Forelimb muscle (tissue), 1 donor: ENCODE measurements around the gene TSEN15. TPM values are rescaled to one million over a fixed set of nuclear protein-coding genes. Genes with fewer than 3 reads are reported as not detected.
"Not testable (repeated sequence)": the region's sequence is repeated elsewhere in the genome, so short reads cannot be mapped to it uniquely, and the experiment has no call there.

ENCODE experiments used
- DNase-seq: peaks from one replicate; pipeline ENCODE4 v3.0.0-alpha.2; 2013; ENCODE audit warnings: low read depth
- polyA plus RNA-seq: library from polyadenylated mRNA; unstranded; fragments of 120-200 nt; gene quantifications from one replicate; pipeline ENCODE4 v1.2.1, GENCODE V29; 2013; ENCODE audit not compliant: insufficient read length

The TSEN15 gene
- polyA plus RNA-seq, 1 donor, result 35.3 TPM

DNA sequence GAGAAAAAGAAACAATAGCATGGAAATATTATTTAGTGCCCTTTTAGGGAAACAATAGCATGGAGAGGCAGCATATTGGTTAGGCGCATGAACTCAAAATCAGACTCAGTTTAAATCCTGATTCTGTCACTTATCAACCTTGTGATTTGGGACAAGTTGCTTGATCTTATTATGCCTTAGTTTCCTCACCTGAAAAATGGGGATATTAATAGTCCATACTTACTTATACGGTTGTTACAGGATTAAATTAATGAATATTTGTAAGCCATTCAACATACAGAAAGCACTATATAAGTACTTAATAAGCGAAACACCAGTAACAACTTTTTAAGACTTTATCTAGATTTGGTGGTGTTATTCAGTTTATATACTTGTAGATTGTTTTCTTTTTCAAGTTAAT is 1.2 kb downstream of the TSEN15 start:
- DNase-seq, result no peak

DNA sequence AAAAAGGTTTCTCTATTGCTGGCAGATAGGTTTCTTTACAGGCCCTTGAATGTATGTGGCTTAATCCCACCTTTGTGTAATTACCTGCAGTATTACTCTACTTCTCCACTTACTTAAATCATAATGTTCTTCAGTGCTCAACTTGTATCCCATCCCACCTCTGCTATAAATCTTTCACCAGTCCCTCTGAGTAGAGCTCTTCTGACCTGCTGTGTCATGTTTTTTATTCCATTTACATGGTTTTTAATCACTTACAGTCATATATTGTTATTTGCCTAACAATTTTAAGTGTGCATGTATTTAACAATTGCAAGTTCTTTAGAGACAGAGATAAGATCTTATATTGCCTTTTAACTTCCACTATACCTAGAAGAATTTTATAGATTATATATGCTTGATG is 2.4 kb downstream of the TSEN15 start:
- no peak for DNase-seq

DNA sequence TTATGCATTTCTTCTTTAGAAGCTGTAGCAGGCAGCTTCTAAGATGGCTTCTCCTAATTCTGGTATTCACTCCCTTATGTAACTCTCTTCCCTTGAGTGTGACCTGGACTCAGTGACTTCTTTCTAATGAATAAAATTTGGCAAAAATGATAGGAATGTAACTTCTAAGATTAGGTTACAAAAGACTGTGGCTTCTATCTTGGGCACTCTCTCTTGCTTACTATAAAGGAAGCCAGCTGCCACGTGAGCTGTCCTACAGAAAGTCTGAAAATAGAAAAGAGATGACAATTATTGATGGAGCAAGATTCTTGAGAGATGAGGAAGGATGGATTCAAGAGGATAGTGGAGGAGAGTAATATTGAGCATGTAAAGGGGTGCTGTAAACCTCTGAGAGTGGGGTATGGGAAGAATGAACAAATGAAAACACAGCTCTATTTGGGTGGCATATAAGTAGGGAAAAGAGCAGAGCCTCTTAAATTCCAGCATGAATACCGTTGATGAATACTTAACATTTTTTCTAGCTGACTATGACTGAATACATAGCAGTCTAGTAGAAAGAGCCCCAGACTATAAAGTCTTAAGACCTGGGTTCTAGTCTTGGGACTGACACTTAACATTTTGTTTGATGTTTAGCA is 5.5 kb downstream of the TSEN15 start:
- no peak for DNase-seq

DNA sequence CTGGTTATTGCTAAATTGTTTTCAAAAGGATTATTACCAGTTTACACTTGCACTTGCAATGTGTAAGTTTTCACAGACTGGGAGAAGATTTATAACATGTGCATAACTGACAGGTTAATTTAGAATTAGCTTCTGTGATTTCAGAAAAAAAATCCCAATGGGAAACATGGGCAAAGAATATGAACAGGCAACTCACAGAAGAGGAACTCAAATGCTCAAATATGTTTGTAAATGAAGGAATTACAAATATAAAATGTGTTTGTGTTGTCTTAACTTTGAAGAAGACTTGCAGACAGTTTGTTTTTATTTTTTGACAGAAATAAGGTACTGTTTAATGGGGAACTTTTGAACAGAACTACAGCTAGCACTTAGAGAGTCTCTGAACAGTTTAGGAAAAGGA is 8.4 kb downstream of the TSEN15 start:
- DNase-seq, result no peak

DNA sequence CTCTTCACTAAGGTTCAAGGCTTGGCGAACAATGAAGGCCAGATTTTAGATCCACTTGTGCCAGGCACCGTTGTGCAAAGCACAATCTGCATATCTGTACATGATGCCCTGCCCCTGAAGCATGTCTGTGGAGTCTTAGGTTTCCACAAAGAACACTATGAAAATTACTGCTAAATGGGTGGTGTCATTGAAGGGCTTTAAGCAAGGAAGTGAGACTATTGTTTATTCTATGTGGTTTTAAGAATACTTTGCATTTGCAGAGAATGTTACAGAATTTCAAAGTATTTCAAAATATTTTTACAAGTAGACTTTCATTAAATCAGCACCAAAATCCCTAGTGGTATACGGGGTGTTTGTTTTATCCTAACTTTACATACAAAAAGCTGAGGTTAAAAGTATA is 8.8 kb downstream of the TSEN15 start:
- DNase-seq, result no peak

DNA sequence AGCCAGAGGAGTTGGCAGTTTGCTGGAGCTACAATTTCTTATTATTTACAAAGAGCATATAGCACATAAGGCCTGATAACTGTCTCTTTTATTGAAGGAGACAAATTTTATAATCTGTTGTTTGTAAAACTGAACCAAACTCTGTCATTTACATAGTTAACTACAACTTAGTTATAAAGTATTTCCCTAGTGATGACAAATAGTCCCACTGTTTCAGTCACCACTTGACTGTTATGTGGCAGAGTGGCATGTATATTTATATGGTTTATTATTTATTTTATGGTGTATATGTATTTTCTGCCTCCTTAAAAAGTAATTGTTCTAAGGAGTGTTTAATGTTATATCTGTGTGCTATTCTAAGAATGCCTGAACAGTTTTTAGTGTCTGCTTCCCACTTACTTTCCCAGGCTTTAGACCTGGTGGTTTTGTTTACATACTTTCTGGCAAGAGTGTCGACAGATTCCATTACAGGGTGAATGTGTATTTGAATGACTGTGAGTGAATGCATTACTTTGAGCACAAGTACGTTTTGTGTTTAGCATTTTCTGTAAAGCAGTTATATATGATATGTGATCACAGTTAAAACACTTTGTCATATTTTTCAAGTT is 10.0 kb downstream of the TSEN15 start:
- no peak for DNase-seq

DNA sequence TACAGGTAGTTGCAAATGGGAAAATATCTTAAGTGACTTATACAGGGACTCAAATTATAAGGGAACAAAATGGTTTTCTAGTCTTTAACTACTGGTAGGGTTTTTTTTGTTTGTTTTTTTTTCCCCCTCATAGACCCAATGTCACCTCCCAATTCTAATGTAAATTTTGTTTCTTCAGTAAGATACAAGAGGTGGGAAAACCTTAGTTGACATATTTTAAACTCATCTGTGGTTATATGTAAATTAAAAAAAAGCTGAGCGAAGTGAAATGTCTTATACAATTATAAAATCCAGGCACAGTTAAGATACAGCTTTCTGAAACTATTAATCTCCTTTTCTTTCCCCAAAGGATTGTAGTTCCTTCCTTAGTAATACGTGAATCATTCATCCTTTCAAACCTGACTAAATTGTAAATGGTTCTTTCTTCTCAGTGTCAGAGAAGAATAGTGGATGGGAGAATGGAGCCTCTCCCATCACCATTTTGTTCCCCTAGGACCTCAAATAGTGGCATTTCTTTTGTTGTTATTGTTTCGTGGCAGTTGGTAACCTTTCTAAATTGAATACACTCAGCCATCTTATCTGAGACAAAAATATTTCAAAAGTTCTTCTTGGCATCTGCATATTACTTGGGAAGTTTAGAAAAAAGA is 11.2 kb downstream of the TSEN15 start:
- DNase-seq, result no peak

DNA sequence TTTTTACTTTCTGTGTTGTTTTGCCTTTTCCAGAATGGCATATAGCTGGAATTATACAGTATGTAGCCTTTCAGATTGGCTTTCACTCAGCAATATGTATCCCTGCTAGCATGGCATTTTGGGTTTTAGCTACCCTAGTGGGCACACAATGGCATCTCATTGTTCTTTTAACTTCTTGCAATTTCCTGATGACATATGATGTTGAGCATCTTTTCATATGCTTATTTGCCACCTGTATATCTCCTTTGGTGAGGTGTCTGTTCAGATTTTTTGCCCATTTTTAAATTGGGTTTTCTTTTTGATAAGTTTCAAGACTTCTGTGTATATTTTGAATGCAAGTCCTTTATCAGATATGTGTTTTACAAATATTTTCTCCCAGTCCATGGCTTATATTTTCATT is 14.0 kb downstream of the TSEN15 start:
- DNase-seq, result no peak

DNA sequence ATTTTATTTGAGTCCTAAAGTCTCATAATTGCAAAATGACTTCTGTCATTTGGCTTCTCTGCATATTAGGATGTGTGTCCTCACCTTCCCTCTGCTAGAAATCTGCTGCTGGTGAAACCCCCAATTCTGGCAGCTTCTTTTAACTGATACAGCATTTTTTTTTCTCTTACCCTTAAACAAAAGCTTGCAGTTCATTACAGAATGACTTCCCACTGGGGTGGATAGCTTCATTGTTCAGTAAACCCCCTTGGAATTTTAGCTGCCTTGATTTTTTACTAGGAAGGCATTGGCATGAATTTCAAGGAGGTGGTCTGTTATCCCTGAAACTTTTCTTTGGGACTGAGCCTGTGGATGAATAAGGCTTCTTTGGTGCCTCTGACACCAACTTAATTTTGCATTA is 16.8 kb downstream of the TSEN15 start:
- DNase-seq, result no peak

DNA sequence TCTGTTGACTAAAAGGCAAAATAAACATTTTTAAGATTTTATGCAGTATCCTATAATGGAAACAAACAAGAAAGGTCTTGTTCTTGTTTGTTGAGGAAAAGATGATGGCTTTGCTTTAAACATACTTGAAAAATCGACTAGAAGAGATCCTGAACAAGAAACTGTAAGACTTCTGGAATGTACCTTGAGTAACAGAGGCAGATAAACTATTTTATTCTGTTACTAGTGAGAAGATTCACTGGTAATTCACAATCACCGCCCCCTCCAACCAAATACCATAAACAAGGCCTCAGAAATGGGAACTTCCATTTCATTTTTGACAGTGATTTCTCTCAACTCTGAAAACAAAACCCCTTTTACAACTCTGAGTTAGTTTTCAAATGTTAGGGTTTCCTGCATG is 18.1 kb downstream of the TSEN15 start:
- DNase-seq, result no peak

DNA sequence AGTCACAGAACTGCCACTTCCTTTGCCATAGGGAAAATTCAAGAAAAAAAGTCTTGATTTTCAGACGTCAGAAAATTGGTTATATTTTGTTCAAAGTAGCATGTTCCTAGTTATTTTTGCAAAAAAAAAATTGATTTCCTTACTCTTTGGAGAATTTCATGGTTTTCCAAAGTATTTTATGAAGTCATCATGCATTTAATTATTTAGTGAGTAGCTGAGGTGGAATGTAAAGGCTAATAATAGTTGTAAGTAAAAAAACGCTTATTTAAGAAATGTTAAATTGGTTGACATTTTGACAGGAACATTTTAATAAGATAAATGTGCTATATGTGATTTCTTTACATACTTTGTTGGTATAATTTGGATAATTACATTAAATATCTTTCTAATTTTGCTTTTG is 20.8 kb downstream of the TSEN15 start:
- DNase-seq, result no peak

DNA sequence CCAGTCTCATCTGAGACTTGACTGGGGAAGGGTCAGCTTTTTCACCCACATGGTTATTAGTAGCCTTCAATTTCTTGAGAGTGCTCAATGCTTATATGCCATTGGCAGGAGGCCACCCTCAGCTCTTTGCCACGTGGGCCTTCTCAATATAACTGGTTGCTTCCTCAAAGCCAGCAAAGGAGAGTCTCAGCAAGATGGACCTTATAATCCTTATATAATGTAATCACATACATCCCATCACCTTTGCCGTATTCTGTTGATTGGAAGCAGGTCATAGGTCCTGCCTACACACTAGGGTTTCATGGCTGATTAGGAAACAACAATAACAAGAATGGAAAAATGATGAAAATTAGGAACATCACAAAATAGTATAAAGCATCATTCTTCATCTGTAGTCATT is 22.9 kb downstream of the TSEN15 start:
- no peak for DNase-seq

DNA sequence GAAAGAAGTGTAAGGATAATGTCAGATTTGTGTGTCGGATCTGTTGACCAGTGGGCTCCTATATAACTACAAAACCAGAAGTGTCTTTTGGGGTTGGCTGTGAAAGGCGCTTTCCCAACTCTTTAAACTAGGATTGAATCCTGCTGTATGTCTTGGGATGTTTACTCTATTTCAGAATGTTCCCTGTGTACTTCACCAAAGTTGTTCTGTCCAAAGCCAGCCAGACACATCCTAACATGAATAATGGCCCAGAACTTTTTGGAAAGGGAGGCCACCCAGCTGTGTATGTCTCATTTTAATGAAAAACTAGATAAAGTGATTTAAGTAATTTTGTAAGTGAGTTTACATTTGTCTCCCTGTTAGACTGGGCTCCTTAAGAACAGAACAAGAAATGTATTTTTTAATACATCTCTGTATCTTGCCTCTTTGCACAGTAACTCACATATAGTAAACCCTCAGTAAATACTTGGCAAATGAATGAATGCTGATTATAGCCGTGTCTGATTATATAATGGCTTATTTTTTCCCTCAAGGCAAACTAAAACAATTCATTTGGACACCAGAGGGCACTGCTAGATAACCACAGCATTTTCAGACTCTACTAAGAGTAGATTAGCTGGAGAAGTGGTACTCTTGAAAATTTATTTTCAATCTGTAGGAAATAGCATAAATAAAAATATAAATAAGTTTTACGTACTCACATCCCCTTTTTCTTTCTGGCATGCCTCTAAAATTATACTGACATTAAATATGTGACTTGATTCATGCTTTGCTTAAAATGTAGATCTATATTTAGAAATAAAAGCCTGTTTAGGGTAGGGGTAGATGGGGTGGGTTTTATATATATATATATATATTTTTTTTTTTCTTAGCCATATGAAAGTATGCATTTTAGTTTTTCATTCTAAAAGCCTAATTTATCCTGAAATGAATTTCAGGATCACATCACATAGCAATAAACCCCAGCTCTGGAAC is 23.8 kb downstream of the TSEN15 start:
- DNase-seq, result peak; percentile 68

DNA sequence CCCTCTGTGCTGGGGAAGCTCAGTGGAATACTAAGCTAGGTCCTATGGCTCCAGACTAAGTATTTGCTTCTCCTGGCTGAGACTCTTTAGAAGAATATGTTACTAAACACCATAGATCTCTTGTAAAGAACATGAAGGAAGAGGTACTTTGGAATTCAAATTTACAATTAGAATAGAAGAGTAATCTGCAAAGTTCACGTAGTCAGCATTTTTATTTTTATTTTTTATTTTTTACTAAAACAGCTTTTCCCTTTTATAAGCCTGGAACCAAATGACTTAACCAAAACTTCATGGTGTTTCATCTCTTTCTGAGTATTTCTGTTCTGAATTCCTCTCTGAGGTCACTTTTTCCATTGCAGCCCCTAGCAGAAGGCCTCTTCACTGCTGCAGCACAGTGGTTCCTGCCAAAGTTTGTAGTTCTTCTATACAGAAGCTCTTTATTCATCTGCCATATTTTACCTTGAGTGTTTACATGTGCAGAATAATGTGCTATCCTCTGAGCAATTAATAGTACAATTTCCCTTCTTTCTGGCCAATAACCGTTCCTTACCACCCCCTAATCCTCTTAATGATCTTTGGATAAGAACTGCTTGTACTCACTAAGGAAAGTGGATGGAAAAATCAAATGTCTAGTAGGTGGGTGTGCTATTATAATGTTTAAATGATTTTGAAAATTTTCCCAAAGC is 27.2 kb downstream of the TSEN15 start:
- peak; percentile 88 for DNase-seq

DNA sequence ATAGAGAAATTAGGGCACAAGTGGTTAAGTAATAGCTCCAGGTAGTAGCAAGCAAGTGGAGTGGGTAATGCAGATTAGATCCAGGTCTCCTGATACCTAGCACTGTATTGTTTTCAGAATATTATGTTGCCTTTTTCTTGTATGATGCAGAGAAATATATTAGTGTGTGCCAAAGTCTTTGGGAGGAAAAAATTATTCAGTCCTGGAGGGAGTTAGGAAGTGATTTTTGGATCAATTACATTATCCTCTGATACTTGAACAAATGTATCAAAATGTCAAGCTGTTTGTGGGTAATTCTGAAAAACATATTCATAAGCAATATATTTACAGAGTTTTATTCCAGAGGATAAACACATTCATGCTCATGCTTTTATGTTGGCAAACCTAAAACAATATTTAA is 28.8 kb downstream of the TSEN15 start:
- no peak for DNase-seq

DNA sequence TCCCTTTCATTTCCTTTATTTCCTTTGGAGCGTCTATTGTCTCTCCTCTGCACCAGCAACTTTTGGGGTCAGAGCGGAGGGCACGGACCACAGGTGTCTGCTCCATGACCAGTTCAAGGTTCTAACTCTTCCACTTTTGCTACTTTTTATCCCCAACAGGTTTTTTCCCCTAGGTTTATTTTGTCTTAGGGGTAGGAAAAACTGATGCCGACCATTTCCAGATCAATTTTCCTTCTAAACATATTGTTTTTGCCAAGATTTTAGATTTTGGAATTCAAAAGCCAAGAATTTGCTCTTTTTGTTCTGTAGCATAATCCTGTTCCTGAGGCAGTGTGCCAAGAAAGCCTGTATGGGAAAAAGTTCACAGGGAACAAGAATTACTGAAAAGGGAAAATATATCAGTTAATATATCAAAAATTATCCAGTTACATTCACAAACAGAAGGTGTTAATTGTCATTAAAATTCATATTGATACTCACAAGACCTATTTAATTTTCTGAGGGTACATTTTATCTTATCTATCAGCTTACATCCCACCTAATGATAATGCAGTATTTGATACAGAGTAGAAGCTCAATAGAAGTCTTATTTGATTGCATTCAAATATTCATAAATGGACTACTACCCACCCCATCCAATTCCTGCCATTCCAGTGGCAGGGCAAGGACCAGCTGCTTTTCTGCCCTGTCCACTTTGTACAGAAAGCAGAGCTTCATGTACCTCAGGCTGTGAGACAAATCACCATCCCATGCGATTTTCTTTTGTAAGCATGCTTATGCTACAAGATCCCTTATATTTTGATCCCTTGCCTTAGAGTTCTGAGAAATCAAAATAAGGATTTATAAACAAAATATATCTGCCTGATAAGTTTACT is 31.2 kb downstream of the TSEN15 start:
- DNase-seq, result no peak

DNA sequence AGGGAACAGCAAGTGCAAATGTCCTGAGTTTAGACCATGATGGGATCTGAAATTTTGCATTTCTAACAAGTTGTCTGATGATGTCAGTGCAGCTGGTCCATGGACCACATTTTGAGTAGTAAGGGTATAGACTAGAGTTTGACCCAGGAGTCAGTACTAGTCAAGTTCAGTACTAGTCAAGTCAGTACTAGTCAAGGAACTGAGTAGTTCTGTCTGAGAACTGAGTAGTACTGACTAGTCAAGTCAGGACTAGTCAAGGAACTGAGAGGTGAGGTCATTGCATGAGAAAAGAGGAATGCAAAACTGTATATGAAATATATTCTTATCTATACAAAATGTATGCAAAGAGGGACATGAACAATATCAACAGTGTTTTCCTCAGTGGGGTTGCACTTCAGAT is 34.1 kb downstream of the TSEN15 start:
- DNase-seq, result no peak

DNA sequence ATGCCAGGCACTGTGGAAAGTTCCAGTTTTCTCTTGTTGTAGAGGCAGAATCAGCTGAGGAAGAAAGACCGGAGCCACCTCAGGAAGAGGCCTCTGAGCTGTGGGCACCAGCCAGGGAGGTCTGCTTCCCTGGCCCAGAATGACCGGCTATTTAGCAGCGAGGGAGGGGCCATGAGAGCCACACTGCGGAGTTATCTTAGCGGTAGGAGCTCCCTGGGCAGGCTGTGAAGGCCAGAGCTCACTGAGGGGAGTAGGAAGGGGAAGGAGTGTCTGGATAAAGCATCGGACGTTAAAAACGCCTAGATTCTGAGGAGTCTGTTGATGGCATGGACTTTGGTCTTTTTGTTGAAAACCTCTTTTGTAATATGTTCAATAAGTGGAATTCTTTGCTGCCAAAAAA is 36.5 kb downstream of the TSEN15 start:
- no peak for DNase-seq

DNA sequence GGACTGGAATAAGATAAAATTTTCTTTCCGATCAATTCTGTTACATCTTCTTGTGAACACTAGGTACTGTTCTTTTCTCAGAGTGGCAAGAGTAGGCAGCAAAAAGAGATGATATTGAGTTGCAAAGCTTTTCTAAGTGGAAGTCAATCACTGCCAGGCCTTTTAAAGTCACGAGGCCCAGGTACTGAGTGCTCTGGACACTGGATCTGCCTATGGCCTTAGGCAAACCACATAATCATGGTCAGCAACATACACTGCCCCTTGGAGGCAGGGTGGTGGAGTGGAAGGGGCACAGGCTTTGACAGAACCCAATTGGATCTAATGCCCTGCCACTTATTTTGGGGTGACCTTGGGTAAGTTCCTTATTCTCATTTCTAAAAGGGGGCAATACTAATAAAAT is 41.5 kb downstream of the TSEN15 start:
- DNase-seq, result no peak

DNA sequence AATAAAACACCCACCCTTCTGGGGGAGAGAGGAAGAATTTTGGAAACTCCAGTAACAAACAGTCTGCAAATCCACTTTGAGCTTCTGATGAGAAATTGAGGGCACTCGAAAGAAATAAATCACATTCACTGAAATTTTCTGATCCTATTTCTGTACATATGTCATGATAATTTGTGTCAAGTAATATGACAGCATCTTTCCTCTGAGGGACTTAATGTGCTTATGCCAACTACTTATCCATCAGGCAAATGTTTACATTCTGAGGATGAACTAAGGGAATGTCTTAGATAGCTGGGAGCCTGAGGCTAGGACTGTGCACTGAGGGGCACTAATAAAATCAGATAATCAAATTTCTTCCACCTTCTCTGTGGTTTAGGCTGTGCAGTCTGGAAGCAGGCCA is 44.5 kb downstream of the TSEN15 start:
- DNase-seq, result no peak

DNA sequence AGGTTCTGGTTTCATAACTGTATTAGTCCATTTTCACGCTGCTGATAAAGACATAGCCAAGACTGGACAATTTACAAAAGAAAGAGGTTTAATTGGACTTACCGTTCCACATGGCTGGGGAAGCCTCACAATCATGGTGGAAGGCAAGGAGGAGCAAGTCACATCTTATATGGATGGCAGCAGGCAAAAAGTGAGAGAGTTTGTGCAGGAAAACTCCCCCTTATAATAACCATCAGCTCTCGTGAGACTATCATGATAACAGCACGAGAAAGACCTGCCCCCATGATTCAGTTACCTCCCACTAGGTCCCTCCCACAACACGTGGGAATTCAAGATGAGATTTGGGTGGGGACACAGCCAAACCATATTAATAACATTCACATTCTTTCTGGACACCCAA is 45.0 kb downstream of the TSEN15 start:
- not testable (repeated sequence) for DNase-seq
